IMR-90 (cell line): ENCODE data around the gene AXDND1. TPM values are rescaled to one million over a fixed set of nuclear protein-coding genes. Genes with fewer than 3 reads are reported as not detected.
A peak's percentile ranks its signal among the peaks of the same experiment; 100 is the strongest.

Source experiments
- ATAC-seq: fragments of 200-7000 bp; cut with Tn5 transposase; 2 replicates; pipeline ENCODE4 v1.9.1; 2020; ENCODE audit warnings: low read depth, mild to moderate bottlenecking, moderate library complexity
- BruUV-seq: library from RNA; stranded (reverse); fragments of 400-500 nt; replicated peaks from 2 replicates; lab custom pipeline; 2021; lab: Mats Ljungman, UMichigan
- CTCF ChIA-PET: fragments of 300-600 bp; formaldehyde crosslinking; extraction: SDS; loops from one replicate; lab custom pipeline; 2021; ENCODE audit warnings: antibody characterized with exemption; lab: Yijun Ruan, JAX
- POLR2A ChIA-PET: fragments of 300-600 bp; sonication (Branson Sonifier 250); formaldehyde crosslinking; loops from one replicate; lab custom pipeline; 2022; ENCODE audit warnings: antibody characterized with exemption; ENCODE audit not compliant: unreplicated experiment; lab: Charles Lee
- DNase-seq: peaks from one replicate; pipeline ENCODE4 v3.0.0; 2013
- H2AFZ ChIP-seq: replicated peaks from 2 replicates; pipeline ENCODE3; 2013; ENCODE audit warnings: low read length, mild to moderate bottlenecking; ENCODE audit not compliant: poor library complexity
- H2AK5ac ChIP-seq: 2 replicates; pipeline ENCODE4 v1.6.1; 2013; ENCODE audit warnings: low read depth, low read length, inconsistent platforms
- H2AK9ac ChIP-seq: replicated peaks from 2 replicates; pipeline ENCODE3; 2013; ENCODE audit warnings: mild to moderate bottlenecking, low read depth, low read length, moderate library complexity; ENCODE audit not compliant: poor library complexity
- H2BK120ac ChIP-seq: 2 replicates; pipeline ENCODE4 v1.6.1; 2013; ENCODE audit warnings: low read depth, low read length, inconsistent platforms
- H2BK15ac ChIP-seq: 3 replicates; pipeline ENCODE4 v1.6.1; 2013; ENCODE audit warnings: low read depth, low read length, inconsistent platforms
- H2BK20ac ChIP-seq: 2 replicates; pipeline ENCODE4 v1.6.1; 2013; ENCODE audit warnings: low read depth, mild to moderate bottlenecking, inconsistent platforms, low read length, moderate library complexity
- H2BK5ac ChIP-seq: 2 replicates; pipeline ENCODE4 v1.6.1; 2013; ENCODE audit warnings: mild to moderate bottlenecking, low read depth, low read length, inconsistent platforms; ENCODE audit not compliant: poor library complexity, severe bottlenecking
- H3K14ac ChIP-seq: replicated peaks from 2 replicates; pipeline ENCODE4 v1.6.1; 2013; ENCODE audit warnings: low read depth, low read length, inconsistent platforms
- H3K18ac ChIP-seq: 2 replicates; pipeline ENCODE4 v1.6.1; 2013; ENCODE audit warnings: low read depth, low read length, control low read depth
- H3K23ac ChIP-seq: 2 replicates; pipeline ENCODE4 v1.6.1; 2013; ENCODE audit warnings: low read depth, low read length, inconsistent platforms
- H3K27ac ChIP-seq: 2 replicates; pipeline ENCODE4 v1.5.1; 2013; ENCODE audit warnings: mild to moderate bottlenecking, control low read depth, low read length; ENCODE audit not compliant: insufficient read depth
- H3K27me3 ChIP-seq: 2 replicates; pipeline ENCODE4 v1.6.1; 2013; ENCODE audit warnings: low read length; ENCODE audit not compliant: control insufficient read depth, insufficient read depth
- H3K36me3 ChIP-seq: 2 replicates; pipeline ENCODE4 v1.6.1; 2013; ENCODE audit warnings: low read length, mixed read lengths; ENCODE audit not compliant: control insufficient read depth, insufficient read depth
- H3K4ac ChIP-seq: 2 replicates; pipeline ENCODE4 v1.6.1; 2013; ENCODE audit warnings: low read depth, low read length, inconsistent platforms
- H3K4me1 ChIP-seq: 2 replicates; pipeline ENCODE4 v1.6.1; 2013; ENCODE audit warnings: low read length, mixed read lengths; ENCODE audit not compliant: control insufficient read depth, insufficient read depth
- H3K4me2 ChIP-seq: 2 replicates; pipeline ENCODE4 v1.6.1; 2013; ENCODE audit warnings: low read depth, mild to moderate bottlenecking, control low read depth, low read length, moderate library complexity
- H3K4me3 ChIP-seq: 2 replicates; pipeline ENCODE4 v1.5.1; 2013; ENCODE audit warnings: low read depth, mild to moderate bottlenecking, control low read depth, low read length, moderate library complexity; ENCODE audit not compliant: insufficient read depth
- H3K56ac ChIP-seq: 2 replicates; pipeline ENCODE4 v1.6.1; 2013; ENCODE audit warnings: low read length, inconsistent platforms; ENCODE audit not compliant: insufficient read depth; ENCODE audit errors: extremely low read depth
- H3K79me1 ChIP-seq, 2 experiments: 2 replicates each; pipeline ENCODE4 v1.6.1; 2013; ENCODE audit warnings: low read length in 2 of 2, inconsistent platforms in 1 of 2, low read depth in 1 of 2
- H3K9ac ChIP-seq: 2 replicates; pipeline ENCODE4 v1.6.1; 2013; ENCODE audit warnings: low read depth, low read length, control low read depth
- H3K9me1 ChIP-seq: 2 replicates; pipeline ENCODE4 v1.6.1; 2013; ENCODE audit warnings: low read length, inconsistent platforms; ENCODE audit not compliant: insufficient read depth
- H3K9me3 ChIP-seq: 2 replicates; pipeline ENCODE4 v1.6.1; 2013; ENCODE audit warnings: low read length; ENCODE audit not compliant: control insufficient read depth, insufficient read depth
- H4K20me1 ChIP-seq: 2 replicates; pipeline ENCODE4 v1.6.1; 2013; ENCODE audit warnings: low read length, inconsistent platforms; ENCODE audit not compliant: insufficient read depth
- H4K5ac ChIP-seq: 2 replicates; pipeline ENCODE4 v1.6.1; 2013; ENCODE audit warnings: mild to moderate bottlenecking, low read depth, low read length, control low read depth
- H4K8ac ChIP-seq, 2 experiments: 2 replicates each; pipeline ENCODE4 v1.6.1; 2013; ENCODE audit warnings: low read depth in 2 of 2, low read length in 2 of 2, control low read depth in 1 of 2, inconsistent platforms in 1 of 2
- H4K91ac ChIP-seq: 2 replicates; pipeline ENCODE4 v1.6.1; 2013; ENCODE audit warnings: low read depth, low read length, inconsistent platforms; ENCODE audit not compliant: insufficient read depth
- BHLHE40 ChIP-seq: fragments of 150-350 bp; IDR thresholded peaks from 2 replicates; pipeline ENCODE4 v1.6.1; 2016; ENCODE audit warnings: mild to moderate bottlenecking, low read depth, low read length
- CEBPB ChIP-seq: IDR thresholded peaks from 2 replicates; pipeline ENCODE4 v1.6.1; 2012; ENCODE audit warnings: low read depth, low read length, improper control_type of control experiment
- CHD1 ChIP-seq: IDR thresholded peaks from 2 replicates; pipeline ENCODE4 v1.6.1; 2012; ENCODE audit warnings: low read depth, low read length, improper control_type of control experiment
- FOS ChIP-seq: fragments of 150-350 bp; IDR thresholded peaks from 2 replicates; pipeline ENCODE4 v1.6.1; 2016; ENCODE audit warnings: low read depth, low read length
- MAFK ChIP-seq: IDR thresholded peaks from 2 replicates; pipeline ENCODE4 v1.6.1; 2012; ENCODE audit warnings: low read depth, low read length, improper control_type of control experiment
- MAZ ChIP-seq: IDR thresholded peaks from 2 replicates; pipeline ENCODE4 v1.6.1; 2012; ENCODE audit warnings: low read depth, mild to moderate bottlenecking, low read length, improper control_type of control experiment, moderate library complexity, borderline replicate concordance
- MXI1 ChIP-seq: IDR thresholded peaks from 2 replicates; pipeline ENCODE4 v1.6.1; 2012; ENCODE audit warnings: low read depth, mild to moderate bottlenecking, low read length, moderate library complexity, borderline replicate concordance
- NFE2L2 ChIP-seq: fragments of 150-350 bp; IDR thresholded peaks from 2 replicates; pipeline ENCODE4 v1.6.1; 2016; ENCODE audit warnings: low read depth, mild to moderate bottlenecking, low read length
- POLR2A ChIP-seq: IDR thresholded peaks from 2 replicates; pipeline ENCODE4 v1.6.1; 2012; ENCODE audit warnings: mild to moderate bottlenecking, low read depth, low read length
- RAD21 ChIP-seq: IDR thresholded peaks from 2 replicates; pipeline ENCODE4 v1.6.1; 2012; ENCODE audit warnings: low read length, improper control_type of control experiment
- RFX5 ChIP-seq: IDR thresholded peaks from 2 replicates; pipeline ENCODE4 v1.8.0; 2012; ENCODE audit warnings: low read depth, mild to moderate bottlenecking, low read length, moderate library complexity
- SMC3 ChIP-seq: fragments of 150-350 bp; IDR thresholded peaks from 2 replicates; pipeline ENCODE4 v1.6.1; 2016; ENCODE audit warnings: low read depth, mild to moderate bottlenecking, antibody characterized with exemption, low read length, moderate library complexity
- WGBS, 2 experiments: methylation state at CpG; one replicate each; pipeline versions ENCODE4 v1.1.5 to v1.1.7; 2013; ENCODE audit warnings: missing lambda C conversion rate in 2 of 2; ENCODE audit not compliant: insufficient read length in 1 of 2; ENCODE audit errors: extremely low coverage in 2 of 2; 5-methylcytosine and 5-hydroxymethylcytosine counted together
- dilution Hi-C: fragments of 300-500 bp; cut with HindIII; formaldehyde crosslinking; loops from one replicate; pipeline ENCODE4 v1.14.3; 2018; ENCODE audit warnings: low sequenced_read_pairs; ENCODE audit not compliant: unreplicated experiment
- in situ Hi-C: fragments of 300-500 bp; cut with MboI; formaldehyde crosslinking; loops from 3 replicates; pipeline ENCODE4 v1.14.3; 2019; ENCODE audit warnings: low sequenced_read_pairs, inconsistent platforms, mixed read lengths
- intact Hi-C: fragments of 100-400 bp; cut with micrococcal nuclease; formaldehyde crosslinking; loops from 2 replicates; pipeline ENCODE4 v1.10.0; 2022
- polyA plus RNA-seq, 3 experiments: library from polyadenylated mRNA; depleted of rRNA; stranded (reverse); fragments of >200 nt; gene quantifications; 2 replicates each; pipeline ENCODE4 v1.2.3, GENCODE V29; 2012; ENCODE audit warnings: low replicate concordance in 1 of 3
- total RNA-seq: library from RNA; depleted of rRNA; stranded (reverse); fragments of >200 nt; gene quantifications from 2 replicates; pipeline ENCODE4 v1.2.3, GENCODE V29; 2012
- TF ChIP-seq, protein P1 (sequence below): fragments of 150-350 bp; IDR thresholded peaks from 2 replicates; pipeline ENCODE4 v1.6.1; 2016; ENCODE audit warnings: low read depth, mild to moderate bottlenecking, low read length, moderate library complexity, borderline replicate concordance
- TF ChIP-seq, protein P2 (sequence below): fragments of 150-350 bp; IDR thresholded peaks from 2 replicates; pipeline ENCODE4 v1.6.1; 2017; ENCODE audit warnings: mild to moderate bottlenecking, antibody characterized with exemption, low read length, low read depth
- TF ChIP-seq, protein P3 (sequence below): conservative IDR thresholded peaks from 2 replicates; pipeline ENCODE4 v1.5.1; 2012; ENCODE audit warnings: mild to moderate bottlenecking, low read depth, low read length, improper control_type of control experiment

The AXDND1 gene
- total and polyA plus RNA-seq, 2 of the 4 experiments (the other 2 are of a cell fraction), result not detected

DNA sequence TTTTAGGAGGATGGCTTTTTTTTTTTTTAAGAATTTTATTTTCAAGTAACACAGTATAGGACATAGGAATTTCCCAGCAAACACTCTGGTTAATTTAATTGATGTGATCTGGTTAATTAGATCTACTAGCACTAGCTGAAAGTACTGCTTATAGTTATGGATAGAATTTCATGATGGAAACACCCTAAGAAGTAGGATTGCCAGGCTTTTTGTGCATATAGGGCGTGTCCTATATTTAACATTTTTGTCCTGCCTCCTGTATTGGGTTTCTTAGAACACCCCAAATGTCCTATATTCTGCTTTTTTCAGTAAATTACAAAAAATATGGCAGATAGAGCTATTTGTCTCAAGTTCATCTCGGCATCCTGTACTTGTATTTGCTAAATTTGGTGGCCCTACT lies 13.5 kb upstream of the AXDND1 start:
- intact Hi-C loops, result loop anchor here (5.0 kb wide), 3 partner anchors 40 to 270 kb away; partner anchors contain the start of gene TOR3A
- Histone ChIP-seq H3K79me1 (peaks cover 0 to 4% of the 10 kb centered on the region in 2 experiments; a peak in 2 of 4 replicates), H3K9me3 (no peaks in the 10 kb centered on the region), H2BK120ac (no peak overlapping the region), H2BK20ac (0 out of 2 replicates have a peak overlapping the region, but pooled peaks have one; percentile 50), H3K4me1 (peaks cover 2% of the 10 kb centered on the region; the same call in 1 of the 2 replicates), H2BK5ac (peak overlapping the region; percentile 45), H2AK9ac (no peak overlapping the region), H3K9me1 (0 out of 2 replicates have a peak, but pooled peaks cover 3% of the 10 kb centered on the region), H3K14ac (no peak overlapping the region), H4K5ac (no peak overlapping the region), H2AK5ac (no peak overlapping the region), H3K4me3 (no peak overlapping the region), H3K4me2 (no peak overlapping the region), H2AFZ (no peak overlapping the region), H4K8ac (no peak overlapping the region), H3K27ac (no peak overlapping the region), H3K36me3 (peaks cover 11% of the 10 kb centered on the region), H3K9ac (no peak overlapping the region), H3K23ac (no peak overlapping the region), H4K20me1 (no peaks in the 10 kb centered on the region), H4K91ac (no peak overlapping the region), H2BK15ac (no peak overlapping the region), H3K27me3 (no peaks in the 10 kb centered on the region), H3K4ac (no peak overlapping the region), H3K18ac (no peak overlapping the region), H3K56ac (no peak overlapping the region)
- TF ChIP-seq, protein P1, sequence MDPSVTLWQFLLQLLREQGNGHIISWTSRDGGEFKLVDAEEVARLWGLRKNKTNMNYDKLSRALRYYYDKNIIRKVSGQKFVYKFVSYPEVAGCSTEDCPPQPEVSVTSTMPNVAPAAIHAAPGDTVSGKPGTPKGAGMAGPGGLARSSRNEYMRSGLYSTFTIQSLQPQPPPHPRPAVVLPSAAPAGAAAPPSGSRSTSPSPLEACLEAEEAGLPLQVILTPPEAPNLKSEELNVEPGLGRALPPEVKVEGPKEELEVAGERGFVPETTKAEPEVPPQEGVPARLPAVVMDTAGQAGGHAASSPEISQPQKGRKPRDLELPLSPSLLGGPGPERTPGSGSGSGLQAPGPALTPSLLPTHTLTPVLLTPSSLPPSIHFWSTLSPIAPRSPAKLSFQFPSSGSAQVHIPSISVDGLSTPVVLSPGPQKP, result no peak
- TF ChIP-seq, protein P2, sequence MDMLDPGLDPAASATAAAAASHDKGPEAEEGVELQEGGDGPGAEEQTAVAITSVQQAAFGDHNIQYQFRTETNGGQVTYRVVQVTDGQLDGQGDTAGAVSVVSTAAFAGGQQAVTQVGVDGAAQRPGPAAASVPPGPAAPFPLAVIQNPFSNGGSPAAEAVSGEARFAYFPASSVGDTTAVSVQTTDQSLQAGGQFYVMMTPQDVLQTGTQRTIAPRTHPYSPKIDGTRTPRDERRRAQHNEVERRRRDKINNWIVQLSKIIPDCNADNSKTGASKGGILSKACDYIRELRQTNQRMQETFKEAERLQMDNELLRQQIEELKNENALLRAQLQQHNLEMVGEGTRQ, result no peak
- TF ChIP-seq BHLHE40 (no peak), POLR2A (no peak), RAD21 (no peak), FOS (no peak), MAFK (no peak), MAZ (no peak), CEBPB (no peak), MXI1 (no peak), NFE2L2 (no peak), SMC3 (no peak), CHD1 (no peak), RFX5 (no peak)
- TF ChIP-seq, protein P3, sequence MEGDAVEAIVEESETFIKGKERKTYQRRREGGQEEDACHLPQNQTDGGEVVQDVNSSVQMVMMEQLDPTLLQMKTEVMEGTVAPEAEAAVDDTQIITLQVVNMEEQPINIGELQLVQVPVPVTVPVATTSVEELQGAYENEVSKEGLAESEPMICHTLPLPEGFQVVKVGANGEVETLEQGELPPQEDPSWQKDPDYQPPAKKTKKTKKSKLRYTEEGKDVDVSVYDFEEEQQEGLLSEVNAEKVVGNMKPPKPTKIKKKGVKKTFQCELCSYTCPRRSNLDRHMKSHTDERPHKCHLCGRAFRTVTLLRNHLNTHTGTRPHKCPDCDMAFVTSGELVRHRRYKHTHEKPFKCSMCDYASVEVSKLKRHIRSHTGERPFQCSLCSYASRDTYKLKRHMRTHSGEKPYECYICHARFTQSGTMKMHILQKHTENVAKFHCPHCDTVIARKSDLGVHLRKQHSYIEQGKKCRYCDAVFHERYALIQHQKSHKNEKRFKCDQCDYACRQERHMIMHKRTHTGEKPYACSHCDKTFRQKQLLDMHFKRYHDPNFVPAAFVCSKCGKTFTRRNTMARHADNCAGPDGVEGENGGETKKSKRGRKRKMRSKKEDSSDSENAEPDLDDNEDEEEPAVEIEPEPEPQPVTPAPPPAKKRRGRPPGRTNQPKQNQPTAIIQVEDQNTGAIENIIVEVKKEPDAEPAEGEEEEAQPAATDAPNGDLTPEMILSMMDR, result no peak
- POLR2A ChIA-PET, result interaction anchor here (0.7 kb wide), 1 partner anchor 810 kb away, joined by 7 read pairs; no protein-coding TSS in a partner anchor
- DNase-seq (no peak), ATAC-seq (no peak)
- no CpG with 5 or more reads among the region's 2 CpGs for WGBS, 2 experiments
- no TSS peak for BruUV-seq
- dilution Hi-C loops, result no loop called here
- in situ Hi-C loops, result no loop called here
- CTCF ChIA-PET, result interaction anchor here (0.5 to 1.4 kb wide), 2 partner anchors 25 to 101 kb away, joined by 3 to 4 read pairs; no protein-coding TSS in a partner anchor
